Vagina (tissue), 2 donors: ENCODE data around the gene MAP4K4. TPM values are rescaled to one million over a fixed set of nuclear protein-coding genes. Genes with fewer than 3 reads are reported as not detected.

ENCODE experiments used
- DNase-seq, 2 donors: peaks; one replicate each; pipeline ENCODE4 v3.0.0-alpha.2; 2017; ENCODE audit errors: extremely low spot score in 2 of 2
- H3K27ac ChIP-seq: fragments of 200-600 bp; sonication (generic); one replicate; pipeline ENCODE4 v1.5.1; 2019
- H3K27me3 ChIP-seq: fragments of 200-600 bp; sonication (generic); one replicate; pipeline ENCODE4 v1.5.1; 2019
- H3K36me3 ChIP-seq, 2 donors: fragments of 200-600 bp; sonication (generic); one replicate each; pipeline ENCODE4 v1.5.1; 2017 to 2019
- H3K4me1 ChIP-seq: fragments of 200-600 bp; sonication (generic); one replicate; pipeline ENCODE4 v1.5.1; 2019
- H3K4me3 ChIP-seq, 2 donors: fragments of 200-600 bp; sonication (generic); 1 replicate in 1 of 2; 2 replicates in 1 of 2; pipeline ENCODE4 v1.5.1; 2016 to 2019
- H3K9me3 ChIP-seq: fragments of 200-600 bp; sonication (generic); one replicate; pipeline ENCODE4 v1.5.1; 2019
- CTCF ChIP-seq, 3 experiments: fragments of 450-650 bp in 2 of 3; fragments of 200-600 bp in 1 of 3; sonication (generic) in 1 of 3; IDR thresholded peaks; one replicate each; pipeline ENCODE4 v1.5.1; 2017 to 2019; ENCODE audit warnings: antibody characterized with exemption in 3 of 3, mild to moderate bottlenecking in 2 of 3, moderate library complexity in 2 of 3
- POLR2A ChIP-seq, 2 donors: fragments of 450-650 bp; IDR thresholded peaks; one replicate each; pipeline ENCODE4 v1.6.1; 2017; ENCODE audit warnings: antibody characterized with exemption in 2 of 2, mild to moderate bottlenecking in 2 of 2, moderate library complexity in 2 of 2
- POLR2AphosphoS5 ChIP-seq, 2 donors: sonication (generic); formaldehyde crosslinking; IDR thresholded peaks; one replicate each; pipeline ENCODE4 v1.9.0; 2017; ENCODE audit warnings: antibody characterized with exemption in 2 of 2, mild to moderate bottlenecking in 2 of 2, low read depth in 1 of 2; ENCODE audit not compliant: insufficient read depth in 1 of 2
- intact Hi-C: fragments of 100-400 bp; cut with DNase I; formaldehyde crosslinking; loops from one replicate; pipeline ENCODE4 v1.15.1; 2023
- total RNA-seq: library from RNA; depleted of rRNA; stranded (reverse); fragments of >200 nt; gene quantifications from one replicate; pipeline ENCODE4 v1.2.3, GENCODE V29; 2016

Gene MAP4K4
- total RNA-seq, 1 donor from 2014 or later = 75.9 TPM

- H3K9me3 ChIP-seq = no peaks in the 10 kb centered on the region
- no peak for TF ChIP-seq CTCF (IDR thresholded peaks at IDR 0.05)
- no peak for TF ChIP-seq POLR2AphosphoS5 (IDR thresholded peaks at IDR 0.05; ENCODE audit: insufficient read depth in 1 of 2, low read depth in 1 of 2)
- no peak for TF ChIP-seq POLR2A (IDR thresholded peaks at IDR 0.05)
- H3K27ac ChIP-seq = peak overlapping the region; percentile 60
- H3K4me3 ChIP-seq = no peak overlapping the region
- intact Hi-C loops = no loop called here
- H3K4me1 ChIP-seq = peaks cover 51% of the 10 kb centered on the region
- no peaks in the 10 kb centered on the region for H3K36me3 ChIP-seq
- no peak for DNase-seq
- no peaks in the 10 kb centered on the region for H3K27me3 ChIP-seq
These were observed 56.4 kb downstream of the MAP4K4 start for GRCh38 chr2:101753720-101754490.

- TF ChIP-seq POLR2A (IDR thresholded peaks at IDR 0.05) (no peak), POLR2AphosphoS5 (IDR thresholded peaks at IDR 0.05; ENCODE audit: insufficient read depth in 1 of 2, low read depth in 1 of 2) (no peak), CTCF (IDR thresholded peaks at IDR 0.05) (no peak)
- Histone ChIP-seq H3K9me3 (no peaks in the 10 kb centered on the region), H3K4me1 (peaks cover 51% of the 10 kb centered on the region), H3K27ac (peak overlapping the region; percentile 60), H3K36me3 (no peaks in the 10 kb centered on the region), H3K27me3 (no peaks in the 10 kb centered on the region), H3K4me3 (no peak overlapping the region)
- intact Hi-C loops = no loop called here
- no peak for DNase-seq
These were observed 57.1 kb downstream of the MAP4K4 start for GRCh38 chr2:101754618-101755017.

GRCh38 chr2:101756266-101756665, 58.8 kb downstream of the MAP4K4 start:
- H3K4me1 ChIP-seq = peaks cover 44% of the 10 kb centered on the region
- no peaks in the 10 kb centered on the region for H3K27me3 ChIP-seq
- H3K27ac ChIP-seq = no peak overlapping the region
- no peak overlapping the region for H3K4me3 ChIP-seq
- TF ChIP-seq CTCF (IDR thresholded peaks at IDR 0.05) (no peak), POLR2A (IDR thresholded peaks at IDR 0.05) (no peak), POLR2AphosphoS5 (IDR thresholded peaks at IDR 0.05; ENCODE audit: insufficient read depth in 1 of 2, low read depth in 1 of 2) (no peak)
- intact Hi-C loops = no loop called here
- H3K9me3 ChIP-seq = no peaks in the 10 kb centered on the region
- no peaks in the 10 kb centered on the region for H3K36me3 ChIP-seq
- DNase-seq = no peak

GRCh38 chr2:101758001-101758400, 60.5 kb downstream of the MAP4K4 start:
- TF ChIP-seq POLR2A (IDR thresholded peaks at IDR 0.05) (no peak), POLR2AphosphoS5 (IDR thresholded peaks at IDR 0.05; ENCODE audit: insufficient read depth in 1 of 2, low read depth in 1 of 2) (no peak), CTCF (IDR thresholded peaks at IDR 0.05) (no peak)
- H3K27ac ChIP-seq = no peak overlapping the region
- no peaks in the 10 kb centered on the region for H3K9me3 ChIP-seq
- no peak overlapping the region for H3K4me3 ChIP-seq
- DNase-seq = no peak
- intact Hi-C loops = no loop called here
- peaks cover 36% of the 10 kb centered on the region for H3K4me1 ChIP-seq
- no peaks in the 10 kb centered on the region for H3K36me3 ChIP-seq
- H3K27me3 ChIP-seq = no peaks in the 10 kb centered on the region

- Histone ChIP-seq H3K9me3 (no peaks in the 10 kb centered on the region), H3K4me1 (peaks cover 37% of the 10 kb centered on the region), H3K4me3 (no peak overlapping the region), H3K36me3 (no peaks in the 10 kb centered on the region), H3K27ac (peak overlapping the region; percentile 39), H3K27me3 (no peaks in the 10 kb centered on the region)
- TF ChIP-seq CTCF (IDR thresholded peaks at IDR 0.05) = no peak
- TF ChIP-seq POLR2A (IDR thresholded peaks at IDR 0.05) = no peak
- TF ChIP-seq POLR2AphosphoS5 (IDR thresholded peaks at IDR 0.05; ENCODE audit: insufficient read depth in 1 of 2, low read depth in 1 of 2) = no peak
- intact Hi-C loops = no loop called here
- no peak for DNase-seq
These were observed 61.7 kb downstream of the MAP4K4 start for GRCh38 chr2:101759162-101759561.
